Stomach (tissue), 4 donors: ENCODE data around the gene TOR1AIP1.

ENCODE experiments used
- CTCF ChIP-seq, 7 experiments: fragments of 450-650 bp in 4 of 7; fragments of 200-600 bp in 3 of 7; sonication (generic) in 3 of 7; IDR thresholded peaks; one replicate each; pipeline ENCODE4 v1.5.1; 2016 to 2019; ENCODE audit warnings: antibody characterized with exemption in 7 of 7, control low read depth in 2 of 7, mild to moderate bottlenecking in 1 of 7
- POLR2A ChIP-seq, 4 donors: fragments of 450-650 bp; IDR thresholded peaks; one replicate each; pipeline ENCODE4 v1.6.1; 2016; ENCODE audit warnings: antibody characterized with exemption in 4 of 4, control low read depth in 2 of 4, mild to moderate bottlenecking in 1 of 4, moderate library complexity in 1 of 4

DNA sequence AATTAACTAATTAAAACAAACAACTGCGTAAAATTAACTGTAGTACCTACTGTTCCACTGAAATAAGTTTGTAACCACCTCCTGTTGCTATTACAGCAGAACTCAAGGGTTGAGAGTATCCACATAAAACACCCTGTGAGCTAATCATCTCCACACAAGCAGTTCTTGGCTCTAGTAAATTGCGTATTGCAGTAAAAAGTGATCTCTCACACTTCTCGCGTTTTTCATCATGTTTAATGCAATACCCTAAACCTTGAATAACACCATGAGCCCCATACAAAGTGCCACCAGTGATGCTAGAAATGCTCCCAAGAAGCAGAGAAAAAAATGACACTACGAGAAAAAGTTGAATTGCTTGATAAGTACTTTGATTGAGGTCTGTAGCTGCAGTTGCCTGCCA is 43.2 kb downstream of the TOR1AIP1 start:
- no peak for TF ChIP-seq CTCF (IDR thresholded peaks at IDR 0.05)
- no peak for TF ChIP-seq POLR2A (IDR thresholded peaks at IDR 0.05)
